ENCODE results near the gene LGALSL.

Gene LGALSL

GRCh38 chr2:64488050-64488974 lies 34.4 kb downstream of the LGALSL start:
- H3K27me3 ChIP-seq (ENCODE audit: insufficient read depth, low read length, poor library complexity, severe bottlenecking) = peaks cover 56% of the 10 kb centered on the region
- no peak overlapping the region for H3K9ac ChIP-seq (ENCODE audit: low read depth, low read length, poor library complexity, severe bottlenecking)
- TF ChIP-seq EZH2phosphoT487 (IDR thresholded peaks at IDR 0.05; ENCODE audit: borderline replicate concordance) (no peak), CTCF (conservative IDR thresholded peaks at IDR 0.05; ENCODE audit: low read length) (peak; percentile 79)
- no peaks in the 10 kb centered on the region for H3K36me3 ChIP-seq (ENCODE audit: insufficient read depth, low read length)
- no peaks in the 10 kb centered on the region for H3K4me1 ChIP-seq (ENCODE audit: insufficient read depth, low read length, poor library complexity, severe bottlenecking)
- H2AFZ ChIP-seq (ENCODE audit: low read length) = no peak overlapping the region
- no peaks in the 10 kb centered on the region for H4K20me1 ChIP-seq (ENCODE audit: insufficient read depth, low read length, poor library complexity, severe bottlenecking)
- H3K9me2 ChIP-seq (replicated peaks; ENCODE audit: low read depth, low read length) = no peaks in the 10 kb centered on the region
- no peak overlapping the region for H3K4me3 ChIP-seq (ENCODE audit: low read length, poor library complexity, severe bottlenecking)
- no peaks in the 10 kb centered on the region for H3K9me3 ChIP-seq (ENCODE audit: insufficient read depth, low read depth, low read length)
- no peak overlapping the region for H3K4me2 ChIP-seq (ENCODE audit: low read depth, low read length, poor library complexity, severe bottlenecking)
- H3K79me2 ChIP-seq (ENCODE audit: insufficient read depth, low read length) = no peaks in the 10 kb centered on the region
- H3F3A ChIP-seq (ENCODE audit: low read depth) = no peaks in the 10 kb centered on the region

GRCh38 chr2:64489081-64489751 lies 35.3 kb downstream of the LGALSL start:
- no peaks in the 10 kb centered on the region for H3K9me2 ChIP-seq (replicated peaks; ENCODE audit: low read depth, low read length)
- H3K4me1 ChIP-seq (ENCODE audit: insufficient read depth, low read length, poor library complexity, severe bottlenecking) = no peaks in the 10 kb centered on the region
- no peak overlapping the region for H3K4me3 ChIP-seq (ENCODE audit: low read length, poor library complexity, severe bottlenecking)
- peaks cover 65% of the 10 kb centered on the region for H3K27me3 ChIP-seq (ENCODE audit: insufficient read depth, low read length, poor library complexity, severe bottlenecking)
- H3K79me2 ChIP-seq (ENCODE audit: insufficient read depth, low read length) = no peaks in the 10 kb centered on the region
- H3K9ac ChIP-seq (ENCODE audit: low read depth, low read length, poor library complexity, severe bottlenecking) = no peak overlapping the region
- no peaks in the 10 kb centered on the region for H3K9me3 ChIP-seq (ENCODE audit: insufficient read depth, low read depth, low read length)
- H3K4me2 ChIP-seq (ENCODE audit: low read depth, low read length, poor library complexity, severe bottlenecking) = no peak overlapping the region
- H3K36me3 ChIP-seq (ENCODE audit: insufficient read depth, low read length) = no peaks in the 10 kb centered on the region
- TF ChIP-seq EZH2phosphoT487 (IDR thresholded peaks at IDR 0.05; ENCODE audit: borderline replicate concordance) (peak; percentile 46; the same call in 1 of the 2 replicates), CTCF (conservative IDR thresholded peaks at IDR 0.05; ENCODE audit: low read length) (no peak)
- no peaks in the 10 kb centered on the region for H4K20me1 ChIP-seq (ENCODE audit: insufficient read depth, low read length, poor library complexity, severe bottlenecking)
- no peak overlapping the region for H2AFZ ChIP-seq (ENCODE audit: low read length)
- H3F3A ChIP-seq (ENCODE audit: low read depth) = no peaks in the 10 kb centered on the region

- H2AFZ ChIP-seq (ENCODE audit: low read length) = no peak overlapping the region
- H3K9me3 ChIP-seq (ENCODE audit: insufficient read depth, low read depth, low read length) = no peaks in the 10 kb centered on the region
- H3K4me1 ChIP-seq (ENCODE audit: insufficient read depth, low read length, poor library complexity, severe bottlenecking) = no peaks in the 10 kb centered on the region
- H3K4me3 ChIP-seq (ENCODE audit: low read length, poor library complexity, severe bottlenecking) = no peak overlapping the region
- TF ChIP-seq EZH2phosphoT487 (IDR thresholded peaks at IDR 0.05; ENCODE audit: borderline replicate concordance) (no peak), CTCF (conservative IDR thresholded peaks at IDR 0.05; ENCODE audit: low read length) (no peak)
- H3K9me2 ChIP-seq (replicated peaks; ENCODE audit: low read depth, low read length) = no peaks in the 10 kb centered on the region
- peaks cover 70% of the 10 kb centered on the region for H3K27me3 ChIP-seq (ENCODE audit: insufficient read depth, low read length, poor library complexity, severe bottlenecking)
- no peak overlapping the region for H3K9ac ChIP-seq (ENCODE audit: low read depth, low read length, poor library complexity, severe bottlenecking)
- H3F3A ChIP-seq (ENCODE audit: low read depth) = no peaks in the 10 kb centered on the region
- no peaks in the 10 kb centered on the region for H3K36me3 ChIP-seq (ENCODE audit: insufficient read depth, low read length)
- H4K20me1 ChIP-seq (ENCODE audit: insufficient read depth, low read length, poor library complexity, severe bottlenecking) = no peaks in the 10 kb centered on the region
- no peaks in the 10 kb centered on the region for H3K79me2 ChIP-seq (ENCODE audit: insufficient read depth, low read length)
- no peak overlapping the region for H3K4me2 ChIP-seq (ENCODE audit: low read depth, low read length, poor library complexity, severe bottlenecking)
Observed at GRCh38 chr2:64491426-64491825, 37.5 kb downstream of the LGALSL start.

Data from Loucy (cell line).